IMR-90 (cell line): Measurements from ENCODE around the gene ZCCHC7. TPM values are rescaled to one million over a fixed set of nuclear protein-coding genes. Genes with fewer than 3 reads are reported as not detected.

Experiments
- ATAC-seq: fragments of 200-7000 bp; cut with Tn5 transposase; 2 replicates; pipeline ENCODE4 v1.9.1; 2020; ENCODE audit warnings: low read depth, mild to moderate bottlenecking, moderate library complexity
- BruUV-seq: library from RNA; stranded (reverse); fragments of 400-500 nt; replicated peaks from 2 replicates; lab custom pipeline; 2021; lab: Mats Ljungman, UMichigan
- CTCF ChIA-PET: fragments of 300-600 bp; formaldehyde crosslinking; extraction: SDS; loops from one replicate; lab custom pipeline; 2021; ENCODE audit warnings: antibody characterized with exemption; lab: Yijun Ruan, JAX
- POLR2A ChIA-PET: fragments of 300-600 bp; sonication (Branson Sonifier 250); formaldehyde crosslinking; loops from one replicate; lab custom pipeline; 2022; ENCODE audit warnings: antibody characterized with exemption; ENCODE audit not compliant: unreplicated experiment; lab: Charles Lee
- DNase-seq: peaks from one replicate; pipeline ENCODE4 v3.0.0; 2013
- H2AFZ ChIP-seq: replicated peaks from 2 replicates; pipeline ENCODE3; 2013; ENCODE audit warnings: low read length, mild to moderate bottlenecking; ENCODE audit not compliant: poor library complexity
- H2AK5ac ChIP-seq: 2 replicates; pipeline ENCODE4 v1.6.1; 2013; ENCODE audit warnings: low read depth, low read length, inconsistent platforms
- H2AK9ac ChIP-seq: replicated peaks from 2 replicates; pipeline ENCODE3; 2013; ENCODE audit warnings: mild to moderate bottlenecking, low read depth, low read length, moderate library complexity; ENCODE audit not compliant: poor library complexity
- H2BK120ac ChIP-seq: 2 replicates; pipeline ENCODE4 v1.6.1; 2013; ENCODE audit warnings: low read depth, low read length, inconsistent platforms
- H2BK15ac ChIP-seq: 3 replicates; pipeline ENCODE4 v1.6.1; 2013; ENCODE audit warnings: low read depth, low read length, inconsistent platforms
- H2BK20ac ChIP-seq: 2 replicates; pipeline ENCODE4 v1.6.1; 2013; ENCODE audit warnings: low read depth, mild to moderate bottlenecking, inconsistent platforms, low read length, moderate library complexity
- H2BK5ac ChIP-seq: 2 replicates; pipeline ENCODE4 v1.6.1; 2013; ENCODE audit warnings: mild to moderate bottlenecking, low read depth, low read length, inconsistent platforms; ENCODE audit not compliant: poor library complexity, severe bottlenecking
- H3K14ac ChIP-seq: replicated peaks from 2 replicates; pipeline ENCODE4 v1.6.1; 2013; ENCODE audit warnings: low read depth, low read length, inconsistent platforms
- H3K18ac ChIP-seq: 2 replicates; pipeline ENCODE4 v1.6.1; 2013; ENCODE audit warnings: low read depth, low read length, control low read depth
- H3K23ac ChIP-seq: 2 replicates; pipeline ENCODE4 v1.6.1; 2013; ENCODE audit warnings: low read depth, low read length, inconsistent platforms
- H3K27ac ChIP-seq: 2 replicates; pipeline ENCODE4 v1.5.1; 2013; ENCODE audit warnings: mild to moderate bottlenecking, control low read depth, low read length; ENCODE audit not compliant: insufficient read depth
- H3K27me3 ChIP-seq: 2 replicates; pipeline ENCODE4 v1.6.1; 2013; ENCODE audit warnings: low read length; ENCODE audit not compliant: control insufficient read depth, insufficient read depth
- H3K36me3 ChIP-seq: 2 replicates; pipeline ENCODE4 v1.6.1; 2013; ENCODE audit warnings: low read length, mixed read lengths; ENCODE audit not compliant: control insufficient read depth, insufficient read depth
- H3K4ac ChIP-seq: 2 replicates; pipeline ENCODE4 v1.6.1; 2013; ENCODE audit warnings: low read depth, low read length, inconsistent platforms
- H3K4me1 ChIP-seq: 2 replicates; pipeline ENCODE4 v1.6.1; 2013; ENCODE audit warnings: low read length, mixed read lengths; ENCODE audit not compliant: control insufficient read depth, insufficient read depth
- H3K4me2 ChIP-seq: 2 replicates; pipeline ENCODE4 v1.6.1; 2013; ENCODE audit warnings: low read depth, mild to moderate bottlenecking, control low read depth, low read length, moderate library complexity
- H3K4me3 ChIP-seq: 2 replicates; pipeline ENCODE4 v1.5.1; 2013; ENCODE audit warnings: low read depth, mild to moderate bottlenecking, control low read depth, low read length, moderate library complexity; ENCODE audit not compliant: insufficient read depth
- H3K56ac ChIP-seq: 2 replicates; pipeline ENCODE4 v1.6.1; 2013; ENCODE audit warnings: low read length, inconsistent platforms; ENCODE audit not compliant: insufficient read depth; ENCODE audit errors: extremely low read depth
- H3K79me1 ChIP-seq, 2 experiments: 2 replicates each; pipeline ENCODE4 v1.6.1; 2013; ENCODE audit warnings: low read length in 2 of 2, inconsistent platforms in 1 of 2, low read depth in 1 of 2
- H3K9ac ChIP-seq: 2 replicates; pipeline ENCODE4 v1.6.1; 2013; ENCODE audit warnings: low read depth, low read length, control low read depth
- H3K9me1 ChIP-seq: 2 replicates; pipeline ENCODE4 v1.6.1; 2013; ENCODE audit warnings: low read length, inconsistent platforms; ENCODE audit not compliant: insufficient read depth
- H3K9me3 ChIP-seq: 2 replicates; pipeline ENCODE4 v1.6.1; 2013; ENCODE audit warnings: low read length; ENCODE audit not compliant: control insufficient read depth, insufficient read depth
- H4K20me1 ChIP-seq: 2 replicates; pipeline ENCODE4 v1.6.1; 2013; ENCODE audit warnings: low read length, inconsistent platforms; ENCODE audit not compliant: insufficient read depth
- H4K5ac ChIP-seq: 2 replicates; pipeline ENCODE4 v1.6.1; 2013; ENCODE audit warnings: mild to moderate bottlenecking, low read depth, low read length, control low read depth
- H4K8ac ChIP-seq, 2 experiments: 2 replicates each; pipeline ENCODE4 v1.6.1; 2013; ENCODE audit warnings: low read depth in 2 of 2, low read length in 2 of 2, control low read depth in 1 of 2, inconsistent platforms in 1 of 2
- H4K91ac ChIP-seq: 2 replicates; pipeline ENCODE4 v1.6.1; 2013; ENCODE audit warnings: low read depth, low read length, inconsistent platforms; ENCODE audit not compliant: insufficient read depth
- BHLHE40 ChIP-seq: fragments of 150-350 bp; IDR thresholded peaks from 2 replicates; pipeline ENCODE4 v1.6.1; 2016; ENCODE audit warnings: mild to moderate bottlenecking, low read depth, low read length
- CEBPB ChIP-seq: IDR thresholded peaks from 2 replicates; pipeline ENCODE4 v1.6.1; 2012; ENCODE audit warnings: low read depth, low read length, improper control_type of control experiment
- CHD1 ChIP-seq: IDR thresholded peaks from 2 replicates; pipeline ENCODE4 v1.6.1; 2012; ENCODE audit warnings: low read depth, low read length, improper control_type of control experiment
- ELK1 ChIP-seq: fragments of 150-350 bp; IDR thresholded peaks from 2 replicates; pipeline ENCODE4 v1.6.1; 2016; ENCODE audit warnings: low read depth, mild to moderate bottlenecking, low read length, moderate library complexity, borderline replicate concordance
- FOS ChIP-seq: fragments of 150-350 bp; IDR thresholded peaks from 2 replicates; pipeline ENCODE4 v1.6.1; 2016; ENCODE audit warnings: low read depth, low read length
- MAFK ChIP-seq: IDR thresholded peaks from 2 replicates; pipeline ENCODE4 v1.6.1; 2012; ENCODE audit warnings: low read depth, low read length, improper control_type of control experiment
- MAZ ChIP-seq: IDR thresholded peaks from 2 replicates; pipeline ENCODE4 v1.6.1; 2012; ENCODE audit warnings: low read depth, mild to moderate bottlenecking, low read length, improper control_type of control experiment, moderate library complexity, borderline replicate concordance
- MXI1 ChIP-seq: IDR thresholded peaks from 2 replicates; pipeline ENCODE4 v1.6.1; 2012; ENCODE audit warnings: low read depth, mild to moderate bottlenecking, low read length, moderate library complexity, borderline replicate concordance
- NFE2L2 ChIP-seq: fragments of 150-350 bp; IDR thresholded peaks from 2 replicates; pipeline ENCODE4 v1.6.1; 2016; ENCODE audit warnings: low read depth, mild to moderate bottlenecking, low read length
- POLR2A ChIP-seq: IDR thresholded peaks from 2 replicates; pipeline ENCODE4 v1.6.1; 2012; ENCODE audit warnings: mild to moderate bottlenecking, low read depth, low read length
- RAD21 ChIP-seq: IDR thresholded peaks from 2 replicates; pipeline ENCODE4 v1.6.1; 2012; ENCODE audit warnings: low read length, improper control_type of control experiment
- RCOR1 ChIP-seq: IDR thresholded peaks from 2 replicates; pipeline ENCODE4 v1.6.1; 2012; ENCODE audit warnings: mild to moderate bottlenecking, low read length, improper control_type of control experiment; ENCODE audit not compliant: insufficient replicate concordance
- RFX5 ChIP-seq: IDR thresholded peaks from 2 replicates; pipeline ENCODE4 v1.8.0; 2012; ENCODE audit warnings: low read depth, mild to moderate bottlenecking, low read length, moderate library complexity
- SMC3 ChIP-seq: fragments of 150-350 bp; IDR thresholded peaks from 2 replicates; pipeline ENCODE4 v1.6.1; 2016; ENCODE audit warnings: low read depth, mild to moderate bottlenecking, antibody characterized with exemption, low read length, moderate library complexity
- USF2 ChIP-seq: fragments of 150-350 bp; IDR thresholded peaks from 2 replicates; pipeline ENCODE4 v1.6.1; 2017; ENCODE audit warnings: mild to moderate bottlenecking, antibody characterized with exemption, low read length, low read depth
- WGBS, 2 experiments: methylation state at CpG; one replicate each; pipeline versions ENCODE4 v1.1.5 to v1.1.7; 2013; ENCODE audit warnings: missing lambda C conversion rate in 2 of 2; ENCODE audit not compliant: insufficient read length in 1 of 2; ENCODE audit errors: extremely low coverage in 2 of 2; 5-methylcytosine and 5-hydroxymethylcytosine counted together
- dilution Hi-C: fragments of 300-500 bp; cut with HindIII; formaldehyde crosslinking; loops from one replicate; pipeline ENCODE4 v1.14.3; 2018; ENCODE audit warnings: low sequenced_read_pairs; ENCODE audit not compliant: unreplicated experiment
- in situ Hi-C: fragments of 300-500 bp; cut with MboI; formaldehyde crosslinking; loops from 3 replicates; pipeline ENCODE4 v1.14.3; 2019; ENCODE audit warnings: low sequenced_read_pairs, inconsistent platforms, mixed read lengths
- intact Hi-C: fragments of 100-400 bp; cut with micrococcal nuclease; formaldehyde crosslinking; loops from 2 replicates; pipeline ENCODE4 v1.10.0; 2022
- polyA plus RNA-seq, 3 experiments: library from polyadenylated mRNA; depleted of rRNA; stranded (reverse); fragments of >200 nt; gene quantifications; 2 replicates each; pipeline ENCODE4 v1.2.3, GENCODE V29; 2012; ENCODE audit warnings: low replicate concordance in 1 of 3
- total RNA-seq: library from RNA; depleted of rRNA; stranded (reverse); fragments of >200 nt; gene quantifications from 2 replicates; pipeline ENCODE4 v1.2.3, GENCODE V29; 2012
- TF ChIP-seq, protein P1 (sequence below): conservative IDR thresholded peaks from 2 replicates; pipeline ENCODE4 v1.5.1; 2012; ENCODE audit warnings: mild to moderate bottlenecking, low read depth, low read length, improper control_type of control experiment

The ZCCHC7 gene
- total and polyA plus RNA-seq, 2 of the 4 experiments (the other 2 are of a cell fraction) = 13.6 to 28.7 TPM

GRCh38 chr9:37340961-37341360, 220.6 kb downstream of the ZCCHC7 start:
- Histone ChIP-seq H2BK5ac (no peak overlapping the region), H3K79me1 (no peaks in the 10 kb centered on the region; a peak in 1 of 4 replicates), H3K9me1 (no peaks in the 10 kb centered on the region), H4K8ac (no peak overlapping the region), H2BK15ac (no peak overlapping the region), H3K56ac (no peak overlapping the region), H3K27ac (no peak overlapping the region), H3K9me3 (no peaks in the 10 kb centered on the region), H3K4me3 (no peak overlapping the region), H3K23ac (no peak overlapping the region), H2BK20ac (no peak overlapping the region), H2BK120ac (no peak overlapping the region), H2AFZ (no peak overlapping the region), H3K18ac (no peak overlapping the region), H4K5ac (no peak overlapping the region), H3K14ac (no peak overlapping the region), H3K9ac (no peak overlapping the region), H2AK9ac (no peak overlapping the region), H3K4me1 (no peaks in the 10 kb centered on the region), H2AK5ac (no peak overlapping the region), H4K20me1 (no peaks in the 10 kb centered on the region), H3K4me2 (no peak overlapping the region), H4K91ac (no peak overlapping the region), H3K27me3 (no peaks in the 10 kb centered on the region), H3K36me3 (no peaks in the 10 kb centered on the region), H3K4ac (no peak overlapping the region)
- no TSS peak for BruUV-seq
- intact Hi-C loops = no loop called here
- ATAC-seq = no peak
- in situ Hi-C loops = no loop called here
- DNase-seq = no peak
- CTCF ChIA-PET = no interaction called here
- WGBS, 2 experiments = no CpG with 5 or more reads among the region's 1 CpG
- dilution Hi-C loops = no loop called here
- TF ChIP-seq BHLHE40 (no peak), MAFK (no peak), MXI1 (no peak), MAZ (no peak), USF2 (no peak), RAD21 (no peak), ELK1 (no peak), FOS (no peak), POLR2A (no peak), CEBPB (no peak), SMC3 (no peak), CHD1 (no peak), RCOR1 (no peak), NFE2L2 (no peak), RFX5 (no peak)
- TF ChIP-seq, protein P1, sequence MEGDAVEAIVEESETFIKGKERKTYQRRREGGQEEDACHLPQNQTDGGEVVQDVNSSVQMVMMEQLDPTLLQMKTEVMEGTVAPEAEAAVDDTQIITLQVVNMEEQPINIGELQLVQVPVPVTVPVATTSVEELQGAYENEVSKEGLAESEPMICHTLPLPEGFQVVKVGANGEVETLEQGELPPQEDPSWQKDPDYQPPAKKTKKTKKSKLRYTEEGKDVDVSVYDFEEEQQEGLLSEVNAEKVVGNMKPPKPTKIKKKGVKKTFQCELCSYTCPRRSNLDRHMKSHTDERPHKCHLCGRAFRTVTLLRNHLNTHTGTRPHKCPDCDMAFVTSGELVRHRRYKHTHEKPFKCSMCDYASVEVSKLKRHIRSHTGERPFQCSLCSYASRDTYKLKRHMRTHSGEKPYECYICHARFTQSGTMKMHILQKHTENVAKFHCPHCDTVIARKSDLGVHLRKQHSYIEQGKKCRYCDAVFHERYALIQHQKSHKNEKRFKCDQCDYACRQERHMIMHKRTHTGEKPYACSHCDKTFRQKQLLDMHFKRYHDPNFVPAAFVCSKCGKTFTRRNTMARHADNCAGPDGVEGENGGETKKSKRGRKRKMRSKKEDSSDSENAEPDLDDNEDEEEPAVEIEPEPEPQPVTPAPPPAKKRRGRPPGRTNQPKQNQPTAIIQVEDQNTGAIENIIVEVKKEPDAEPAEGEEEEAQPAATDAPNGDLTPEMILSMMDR = no peak
- POLR2A ChIA-PET = no interaction called here
